ENCODE measurements around the gene SLC35B3.

Gene SLC35B3

GRCh38 chr6:8435093-8435844, at the start of gene SLC35B3:
Gene SLC35B3, minus strand, starts transcription at chr6:8435545.
- DNase-seq: peak; percentile 99
- H3K27ac ChIP-seq: peak within 1 kb of the TSS; percentile 86
- TF ChIP-seq CTCF (IDR thresholded peaks at IDR 0.05; ENCODE audit: low read depth, low read length): no peak
- no peaks in the 10 kb centered on the region for H3K9me3 ChIP-seq (ENCODE audit: severe bottlenecking)
- no peaks in the 10 kb centered on the region for H3K27me3 ChIP-seq (ENCODE audit: insufficient read depth, low read depth, severe bottlenecking)
- H3K36me3 ChIP-seq: no peaks in the 10 kb centered on the region; the same call in 1 of the 2 replicates
- peak within 1 kb of the TSS; percentile 90 for H3K4me3 ChIP-seq (ENCODE audit: low read depth, low read length)

- no peaks in the 10 kb centered on the region for H3K27me3 ChIP-seq (ENCODE audit: insufficient read depth, low read depth, severe bottlenecking)
- no peak for TF ChIP-seq CTCF (IDR thresholded peaks at IDR 0.05; ENCODE audit: low read depth, low read length)
- no peaks in the 10 kb centered on the region for H3K9me3 ChIP-seq (ENCODE audit: severe bottlenecking)
- H3K27ac ChIP-seq: no peak overlapping the region
- H3K4me3 ChIP-seq (ENCODE audit: low read depth, low read length): no peak overlapping the region
- DNase-seq: no peak
- H3K36me3 ChIP-seq: no peaks in the 10 kb centered on the region
Observed at GRCh38 chr6:8483650-8484049, 48.3 kb upstream of the SLC35B3 start.

- TF ChIP-seq CTCF (IDR thresholded peaks at IDR 0.05; ENCODE audit: low read depth, low read length): peak; percentile 73
- H3K9me3 ChIP-seq (ENCODE audit: severe bottlenecking): peaks cover under 1% of the 10 kb centered on the region
- no peaks in the 10 kb centered on the region for H3K36me3 ChIP-seq
- H3K27ac ChIP-seq: no peak overlapping the region
- no peak overlapping the region for H3K4me3 ChIP-seq (ENCODE audit: low read depth, low read length)
- H3K27me3 ChIP-seq (ENCODE audit: insufficient read depth, low read depth, severe bottlenecking): no peaks in the 10 kb centered on the region
- no peak for DNase-seq
Observed at GRCh38 chr6:8481727-8482126, 46.4 kb upstream of the SLC35B3 start.

- Histone ChIP-seq H3K9me3 (ENCODE audit: severe bottlenecking) (peaks cover 3% of the 10 kb centered on the region), H3K27me3 (ENCODE audit: insufficient read depth, low read depth, severe bottlenecking) (no peaks in the 10 kb centered on the region), H3K36me3 (no peaks in the 10 kb centered on the region), H3K4me3 (ENCODE audit: low read depth, low read length) (no peak overlapping the region), H3K27ac (no peak overlapping the region)
- no peak for DNase-seq
- no peak for TF ChIP-seq CTCF (IDR thresholded peaks at IDR 0.05; ENCODE audit: low read depth, low read length)
Observed at GRCh38 chr6:8478418-8478817, 43.1 kb upstream of the SLC35B3 start.

GRCh38 chr6:8476656-8477055, 41.3 kb upstream of the SLC35B3 start:
- no peak overlapping the region for H3K4me3 ChIP-seq (ENCODE audit: low read depth, low read length)
- no peak for TF ChIP-seq CTCF (IDR thresholded peaks at IDR 0.05; ENCODE audit: low read depth, low read length)
- peaks cover 3% of the 10 kb centered on the region for H3K9me3 ChIP-seq (ENCODE audit: severe bottlenecking)
- H3K27me3 ChIP-seq (ENCODE audit: insufficient read depth, low read depth, severe bottlenecking): no peaks in the 10 kb centered on the region
- DNase-seq: no peak
- no peaks in the 10 kb centered on the region for H3K36me3 ChIP-seq
- no peak overlapping the region for H3K27ac ChIP-seq
